NB4 (cell line): ENCODE results near the gene PLXDC1.

ENCODE experiments used
- CTCF ChIP-seq: IDR thresholded peaks from one replicate; pipeline ENCODE4 v1.5.1; 2012; ENCODE audit warnings: low read depth, low read length
- POLR2A ChIP-seq: IDR thresholded peaks from 2 replicates; pipeline ENCODE4 v1.6.1; 2011; ENCODE audit warnings: mild to moderate bottlenecking; ENCODE audit not compliant: insufficient read length; ENCODE audit errors: extremely low read depth

DNA sequence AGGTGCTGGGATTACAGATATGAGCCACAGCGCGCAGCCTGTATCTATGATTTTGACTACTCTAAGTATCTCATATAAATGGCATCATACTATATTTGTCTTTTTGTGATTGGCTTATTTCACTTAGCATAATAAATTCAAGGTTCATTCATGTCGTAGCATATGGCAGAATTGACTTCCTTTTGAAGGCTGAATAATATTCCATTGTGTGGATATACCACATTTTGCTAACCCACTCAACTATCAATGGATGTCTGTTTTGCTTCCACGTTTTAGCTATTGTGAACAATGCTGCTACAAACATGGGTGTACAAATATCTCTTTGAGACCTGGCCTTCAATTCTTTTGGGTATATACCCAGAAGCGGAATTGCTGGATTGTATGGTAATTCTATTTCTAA is 10.1 kb downstream of the PLXDC1 start:
- TF ChIP-seq CTCF, result no peak
- TF ChIP-seq POLR2A, result no peak
